ENCODE results near the gene HEXA.
A peak's percentile ranks its signal among the peaks of the same experiment; 100 is the strongest.
"Not testable (repeated sequence)": the region's sequence is repeated elsewhere in the genome, so short reads cannot be mapped to it uniquely, and the experiment has no call there.

The HEXA gene

GRCh38 chr15:72398648-72399047 is 22.8 kb upstream of the HEXA start:
- Mint-ChIP-seq H3K27me3 (peaks cover 50% of the 10 kb centered on the region), H3K27ac (ENCODE audit: low read depth) (no peak overlapping the region), H3K4me3 (no peak overlapping the region), H3K36me3 (ENCODE audit: insufficient read depth) (peaks cover 3% of the 10 kb centered on the region), H3K4me1 (no peaks in the 10 kb centered on the region), H3K9me3 (no peaks in the 10 kb centered on the region)
- ATAC-seq (replicated peaks; ENCODE audit: extremely low read depth, poor library complexity, severe bottlenecking) (no peak), DNase-seq (ENCODE audit: low spot score in 2 of 2) (no peak)

- H3K4me3 Mint-ChIP-seq: no peak within 1 kb of the TSS
- peaks cover 3% of the 10 kb centered on the region for H3K36me3 Mint-ChIP-seq (ENCODE audit: insufficient read depth)
- H3K27ac Mint-ChIP-seq (ENCODE audit: low read depth): no peak within 1 kb of the TSS
- DNase-seq (ENCODE audit: low spot score in 2 of 2) (no peak), ATAC-seq (replicated peaks; ENCODE audit: extremely low read depth, poor library complexity, severe bottlenecking) (no peak)
- no peaks in the 10 kb centered on the region for H3K9me3 Mint-ChIP-seq
- peaks cover 43% of the 10 kb centered on the region for H3K27me3 Mint-ChIP-seq
- H3K4me1 Mint-ChIP-seq: no peaks in the 10 kb centered on the region
Observed at GRCh38 chr15:72397796-72398588, 22.2 kb upstream of the HEXA start, which contains the start of gene TMEM202. TSS of gene TMEM202 (plus strand) at chr15:72398305. CDS start at chr15:72398327, 22 bp downstream.

DNA sequence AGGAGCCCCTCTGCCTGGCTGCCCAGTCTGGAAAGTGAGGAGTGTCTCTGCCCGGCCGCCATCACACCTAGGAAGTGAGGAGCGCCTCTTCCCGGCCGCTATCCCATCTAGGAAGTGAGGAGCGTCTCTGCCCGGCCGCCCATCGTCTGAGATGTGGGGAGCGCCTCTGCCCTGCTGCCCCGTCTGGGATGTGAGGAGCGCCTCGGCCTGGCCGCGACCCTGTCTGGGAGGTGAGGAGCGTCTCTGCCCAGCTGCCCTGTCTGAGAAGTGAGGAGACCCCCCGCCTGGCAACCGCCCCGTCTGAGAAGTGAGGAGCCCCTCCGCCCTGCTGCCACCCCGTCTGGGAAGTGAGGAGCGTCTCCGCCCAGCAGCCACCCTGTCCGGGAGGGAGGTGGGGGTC is 20.5 kb upstream of the HEXA start:
- not testable (repeated sequence) for H3K4me3 Mint-ChIP-seq; ATAC-seq (replicated peaks; ENCODE audit: extremely low read depth, poor library complexity, severe bottlenecking); H3K4me1 Mint-ChIP-seq; DNase-seq (ENCODE audit: low spot score in 2 of 2); H3K9me3 Mint-ChIP-seq; H3K36me3 Mint-ChIP-seq (ENCODE audit: insufficient read depth); H3K27ac Mint-ChIP-seq (ENCODE audit: low read depth)
- H3K27me3 Mint-ChIP-seq: peaks cover 32% of the 10 kb centered on the region

- H3K27ac Mint-ChIP-seq (ENCODE audit: low read depth): no peak overlapping the region
- H3K27me3 Mint-ChIP-seq: peaks cover 5% of the 10 kb centered on the region
- DNase-seq (ENCODE audit: low spot score in 2 of 2) (no peak), ATAC-seq (replicated peaks; ENCODE audit: extremely low read depth, poor library complexity, severe bottlenecking) (no peak)
- H3K9me3 Mint-ChIP-seq: no peaks in the 10 kb centered on the region
- H3K4me3 Mint-ChIP-seq: no peak overlapping the region
- no peaks in the 10 kb centered on the region for H3K4me1 Mint-ChIP-seq
- peaks cover under 1% of the 10 kb centered on the region for H3K36me3 Mint-ChIP-seq (ENCODE audit: insufficient read depth)
Observed at GRCh38 chr15:72389231-72389630, 13.4 kb upstream of the HEXA start.

DNA sequence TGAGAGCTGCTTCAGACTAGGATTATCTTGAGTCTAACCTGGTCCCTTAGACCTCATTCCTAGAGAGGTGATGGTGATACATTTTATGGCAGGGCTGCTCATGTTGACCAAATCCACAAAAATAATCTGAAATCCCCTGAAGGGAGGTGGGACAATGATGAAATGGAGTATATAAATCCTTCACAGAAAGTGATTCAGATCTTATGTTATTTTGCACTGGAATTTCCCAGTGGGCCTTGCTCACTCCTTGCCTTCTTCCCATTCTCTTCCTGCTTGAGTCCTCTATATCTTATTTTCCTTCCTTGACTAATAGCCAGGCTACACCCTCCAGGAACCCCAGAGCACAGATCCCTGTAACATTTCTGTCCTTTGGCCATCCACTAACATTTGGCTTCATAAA is 11.9 kb upstream of the HEXA start:
- Mint-ChIP-seq H3K4me1 (no peaks in the 10 kb centered on the region), H3K36me3 (ENCODE audit: insufficient read depth) (no peaks in the 10 kb centered on the region)

DNA sequence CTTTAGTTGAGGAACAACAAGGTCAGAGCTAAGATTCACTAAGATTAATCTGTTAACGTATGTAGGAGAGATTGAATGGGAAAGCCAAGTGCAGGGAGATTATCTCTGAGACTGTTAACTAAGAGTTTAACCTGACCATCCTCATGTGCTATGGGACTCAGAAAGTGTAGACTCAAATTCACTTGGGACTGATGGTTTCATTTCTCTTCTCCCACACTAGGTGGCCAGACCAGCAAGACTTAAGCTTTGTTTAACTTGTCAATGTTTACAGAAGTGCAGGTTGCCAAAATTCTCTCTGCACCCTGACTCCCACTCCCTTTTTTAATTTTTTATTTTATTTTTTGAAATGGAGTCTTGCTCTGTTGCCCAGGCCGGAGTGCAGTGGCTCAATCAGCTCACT is 6.3 kb upstream of the HEXA start:
- DNase-seq (ENCODE audit: low spot score in 2 of 2): no peak
- ATAC-seq (replicated peaks; ENCODE audit: extremely low read depth, poor library complexity, severe bottlenecking): no peak
- Mint-ChIP-seq H3K27ac (ENCODE audit: low read depth) (no peak overlapping the region), H3K36me3 (ENCODE audit: insufficient read depth) (no peaks in the 10 kb centered on the region), H3K9me3 (no peaks in the 10 kb centered on the region), H3K27me3 (peaks cover 10% of the 10 kb centered on the region), H3K4me1 (peaks cover 9% of the 10 kb centered on the region), H3K4me3 (no peak overlapping the region)

More for the DNA sequence above, 11.9 kb upstream of the HEXA start:
- DNase-seq (ENCODE audit: low spot score in 2 of 2) (no peak), ATAC-seq (replicated peaks; ENCODE audit: extremely low read depth, poor library complexity, severe bottlenecking) (no peak)
- peaks cover 10% of the 10 kb centered on the region for H3K27me3 Mint-ChIP-seq
- no peaks in the 10 kb centered on the region for H3K9me3 Mint-ChIP-seq
- no peak overlapping the region for H3K27ac Mint-ChIP-seq (ENCODE audit: low read depth)
- H3K4me3 Mint-ChIP-seq: no peak overlapping the region

GRCh38 chr15:72380743-72381142 is 4.9 kb upstream of the HEXA start:
- Mint-ChIP-seq H3K9me3 (no peaks in the 10 kb centered on the region), H3K4me3 (no peak overlapping the region), H3K27ac (ENCODE audit: low read depth) (no peak overlapping the region), H3K4me1 (peaks cover 21% of the 10 kb centered on the region), H3K27me3 (peaks cover 10% of the 10 kb centered on the region), H3K36me3 (ENCODE audit: insufficient read depth) (peaks cover 11% of the 10 kb centered on the region)
- DNase-seq (ENCODE audit: low spot score in 2 of 2): no peak
- no peak for ATAC-seq (replicated peaks; ENCODE audit: extremely low read depth, poor library complexity, severe bottlenecking)

DNA sequence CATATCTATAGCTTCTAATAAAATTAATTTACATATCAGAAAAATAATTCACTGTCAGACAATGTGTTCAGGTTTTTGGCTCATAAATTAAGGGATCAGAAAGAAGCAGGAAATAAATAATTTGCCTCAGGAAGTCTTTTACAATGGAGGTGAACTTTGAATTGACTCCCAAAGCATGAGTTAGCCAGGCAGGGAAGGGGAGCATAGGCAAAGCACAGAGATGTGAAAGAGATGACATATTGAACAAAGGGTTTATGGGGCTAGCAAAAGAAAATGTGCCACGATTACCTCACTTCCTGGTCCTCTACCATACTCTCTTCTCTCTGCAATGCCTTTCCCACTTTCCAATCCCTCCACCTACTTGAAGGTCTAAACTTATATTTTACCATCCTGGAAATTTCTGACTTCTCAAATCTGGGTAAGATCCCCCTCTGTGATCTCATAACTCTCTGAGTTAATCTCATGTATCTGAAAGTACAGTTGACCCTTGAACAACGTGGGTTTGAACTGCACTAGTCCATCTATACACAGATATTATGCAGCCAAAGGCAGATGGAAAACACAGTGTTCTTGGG is 4.1 kb upstream of the HEXA start:
- no peak for DNase-seq (ENCODE audit: low spot score in 2 of 2)
- ATAC-seq (replicated peaks; ENCODE audit: extremely low read depth, poor library complexity, severe bottlenecking): no peak
- Mint-ChIP-seq H3K27me3 (peaks cover 10% of the 10 kb centered on the region), H3K4me3 (no peak overlapping the region), H3K27ac (ENCODE audit: low read depth) (no peak overlapping the region), H3K36me3 (ENCODE audit: insufficient read depth) (peaks cover 19% of the 10 kb centered on the region), H3K9me3 (no peaks in the 10 kb centered on the region), H3K4me1 (peaks cover 28% of the 10 kb centered on the region)

DNA sequence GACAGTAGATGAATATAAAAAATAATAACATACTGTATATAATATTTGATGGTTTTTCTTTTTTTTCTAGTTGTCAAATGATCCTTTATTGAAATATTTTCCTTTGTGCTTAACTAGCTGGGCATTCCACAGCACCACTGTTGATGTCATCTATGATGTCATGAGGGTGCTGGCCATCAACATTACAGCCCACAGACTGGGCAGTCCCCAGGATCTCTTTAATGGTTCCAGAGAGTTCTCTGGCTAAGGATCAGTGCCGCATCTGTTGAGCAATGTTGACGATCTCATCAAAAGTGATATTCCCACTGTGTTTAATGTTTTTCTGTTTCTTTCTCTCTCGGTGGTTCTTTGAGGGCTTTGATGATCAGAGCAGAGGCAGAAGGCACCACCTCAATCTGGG is 3.3 kb upstream of the HEXA start:
- not testable (repeated sequence) for H3K9me3 Mint-ChIP-seq; H3K27me3 Mint-ChIP-seq; ATAC-seq (replicated peaks; ENCODE audit: extremely low read depth, poor library complexity, severe bottlenecking); H3K27ac Mint-ChIP-seq (ENCODE audit: low read depth); DNase-seq (ENCODE audit: low spot score in 2 of 2); H3K4me3 Mint-ChIP-seq
- Mint-ChIP-seq H3K4me1 (peaks cover 37% of the 10 kb centered on the region), H3K36me3 (ENCODE audit: insufficient read depth) (peaks cover 22% of the 10 kb centered on the region)

GRCh38 chr15:72377331-72377730 is 1.5 kb upstream of the HEXA start:
- Mint-ChIP-seq H3K9me3 (no peaks in the 10 kb centered on the region), H3K4me3 (no peak overlapping the region), H3K4me1 (peaks cover 39% of the 10 kb centered on the region), H3K27ac (ENCODE audit: low read depth) (peak overlapping the region; percentile 97), H3K36me3 (ENCODE audit: insufficient read depth) (peaks cover 22% of the 10 kb centered on the region), H3K27me3 (no peaks in the 10 kb centered on the region)
- DNase-seq (ENCODE audit: low spot score in 2 of 2) (no peak), ATAC-seq (replicated peaks; ENCODE audit: extremely low read depth, poor library complexity, severe bottlenecking) (no peak)

- Mint-ChIP-seq H3K4me1 (peaks cover 39% of the 10 kb centered on the region), H3K36me3 (ENCODE audit: insufficient read depth) (peaks cover 31% of the 10 kb centered on the region), H3K27ac (ENCODE audit: low read depth) (peak overlapping the region; percentile 97), H3K4me3 (peak overlapping the region; percentile 92), H3K27me3 (no peaks in the 10 kb centered on the region), H3K9me3 (no peaks in the 10 kb centered on the region)
- DNase-seq (ENCODE audit: low spot score in 2 of 2): no peak
- peak; percentile 40 for ATAC-seq (replicated peaks; ENCODE audit: extremely low read depth, poor library complexity, severe bottlenecking)
Observed at GRCh38 chr15:72375501-72375845, 341 bp downstream of the HEXA start.

DNA sequence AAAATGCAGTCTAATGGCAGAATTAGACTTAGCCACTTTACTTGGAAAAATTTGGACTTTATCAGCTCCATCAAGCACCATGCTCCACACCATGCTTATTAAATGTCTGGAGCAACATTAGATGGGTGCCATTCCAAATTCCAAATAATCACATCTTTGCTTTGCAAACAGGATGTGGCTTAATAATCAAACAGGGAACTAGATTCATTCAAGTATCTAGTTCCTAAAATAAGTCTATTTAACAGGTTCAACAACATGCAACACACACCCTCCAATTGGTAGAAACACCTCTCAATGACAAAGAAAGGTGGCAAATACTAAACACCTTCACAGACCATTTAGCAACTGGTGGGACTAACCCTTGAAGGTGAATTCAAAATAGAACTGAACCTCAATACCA is 3.5 kb downstream of the HEXA start:
- Mint-ChIP-seq H3K4me1 (peaks cover 50% of the 10 kb centered on the region), H3K36me3 (ENCODE audit: insufficient read depth) (peaks cover 44% of the 10 kb centered on the region), H3K9me3 (no peaks in the 10 kb centered on the region), H3K27me3 (no peaks in the 10 kb centered on the region), H3K27ac (ENCODE audit: low read depth) (no peak overlapping the region), H3K4me3 (peak overlapping the region; percentile 25)
- ATAC-seq (replicated peaks; ENCODE audit: extremely low read depth, poor library complexity, severe bottlenecking) (no peak), DNase-seq (ENCODE audit: low spot score in 2 of 2) (no peak)

DNA sequence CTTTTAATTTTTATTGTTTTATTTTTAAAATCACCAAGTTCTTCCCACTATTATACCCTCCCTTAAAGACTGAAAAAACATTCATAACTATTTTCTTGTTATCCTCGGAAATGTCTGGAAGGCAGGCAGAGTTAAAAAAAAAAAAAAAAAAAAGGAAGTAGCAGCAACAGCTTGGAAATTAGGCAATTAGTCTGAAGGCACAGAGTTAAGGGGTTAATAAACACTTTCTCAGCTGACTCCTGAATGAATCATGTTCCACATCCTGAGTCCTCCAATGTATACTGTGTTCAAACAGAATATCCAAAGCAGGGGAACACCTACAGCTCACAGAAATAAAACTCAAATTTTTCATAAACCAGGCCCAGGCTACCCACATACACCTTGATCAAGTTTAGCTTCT is 5.8 kb downstream of the HEXA start:
- ATAC-seq (replicated peaks; ENCODE audit: extremely low read depth, poor library complexity, severe bottlenecking): no peak
- H3K36me3 Mint-ChIP-seq (ENCODE audit: insufficient read depth): peaks cover 29% of the 10 kb centered on the region

More for the DNA sequence above, 5.8 kb downstream of the HEXA start:
- H3K27me3 Mint-ChIP-seq: no peaks in the 10 kb centered on the region
- no peak overlapping the region for H3K4me3 Mint-ChIP-seq
- H3K4me1 Mint-ChIP-seq: peaks cover 51% of the 10 kb centered on the region
- no peak overlapping the region for H3K27ac Mint-ChIP-seq (ENCODE audit: low read depth)
- H3K9me3 Mint-ChIP-seq: no peaks in the 10 kb centered on the region
- DNase-seq (ENCODE audit: low spot score in 2 of 2): no peak
